ENCODE results near the gene OBSCN.
A peak's percentile ranks its signal among the peaks of the same experiment; 100 is the strongest.

Gene OBSCN

DNA sequence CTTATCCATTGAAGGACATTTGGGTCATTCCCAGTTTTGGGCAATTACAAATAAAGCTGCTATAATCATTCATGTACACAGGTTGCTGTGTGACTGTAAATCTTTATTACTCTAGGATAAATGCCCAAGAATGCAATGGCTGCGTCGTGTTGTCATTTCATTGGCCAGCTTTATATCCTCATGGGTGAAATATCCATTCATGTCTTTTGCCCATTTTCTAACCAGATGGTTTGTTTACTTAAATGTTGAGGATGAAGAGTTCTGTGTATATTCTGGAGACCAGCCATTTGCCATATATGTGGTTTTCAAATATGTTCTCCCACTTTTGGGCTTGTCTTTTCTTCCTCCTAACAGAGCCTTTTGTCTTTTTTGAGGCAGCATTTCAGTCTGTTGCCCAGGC lies 173.5 kb downstream of the OBSCN start:
- DNase-seq (ENCODE audit: low read depth): no peak

DNA sequence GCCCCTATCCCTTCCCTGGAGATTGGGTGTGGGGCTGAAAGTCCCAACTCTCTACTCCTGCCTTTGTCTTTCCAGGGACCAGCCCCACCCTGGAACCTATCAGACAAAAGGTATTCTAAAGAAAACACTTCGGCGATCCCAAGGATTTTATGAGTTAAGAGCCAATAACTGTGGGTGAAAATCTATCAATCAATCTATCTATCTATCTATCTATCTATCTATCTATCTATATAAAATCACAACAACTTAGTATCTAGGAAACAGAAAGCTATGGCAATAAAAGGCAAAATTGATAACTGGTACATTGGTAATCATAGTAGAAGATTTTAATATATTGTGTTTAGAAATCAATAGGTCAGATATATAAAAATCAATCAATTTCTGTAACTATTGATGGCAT lies 175.9 kb downstream of the OBSCN start:
- DNase-seq (ENCODE audit: low read depth): no peak

DNA sequence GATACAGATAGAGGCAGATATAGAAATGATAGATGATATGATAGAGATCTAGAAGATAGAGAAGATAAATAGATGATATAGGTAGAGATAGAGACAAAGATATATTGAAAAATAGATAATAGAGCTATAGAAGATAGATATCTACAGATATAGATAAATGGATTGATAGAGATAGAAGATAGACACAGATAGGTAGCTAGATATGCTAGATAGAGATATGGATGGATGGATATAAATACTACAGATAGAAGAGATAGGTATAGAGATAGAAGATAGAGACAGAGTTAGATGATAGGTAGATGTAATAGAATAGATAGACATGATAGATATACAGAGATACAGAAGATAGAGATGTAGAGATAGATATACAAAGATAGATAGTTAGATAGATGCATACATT lies 177.4 kb downstream of the OBSCN start:
- no peak for DNase-seq (ENCODE audit: low read depth)

DNA sequence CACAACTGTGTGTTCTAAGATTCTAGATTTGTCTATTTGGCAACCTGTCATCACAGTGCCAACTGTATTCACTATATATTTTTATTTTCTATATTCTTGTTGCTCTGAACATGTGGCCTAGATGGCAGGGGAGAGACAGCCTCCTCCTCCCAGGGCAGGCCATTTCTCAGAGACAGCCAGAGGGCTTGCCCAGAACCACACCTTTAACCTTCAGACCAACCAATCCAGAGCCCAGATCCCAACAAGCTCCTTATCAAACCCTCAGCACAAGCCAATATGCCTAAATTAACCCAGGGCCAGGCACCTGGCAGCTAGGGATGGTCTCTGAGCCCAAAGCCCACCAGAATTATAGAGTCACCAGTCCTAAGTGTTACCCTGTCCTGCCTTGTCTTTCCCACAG lies 179.5 kb downstream of the OBSCN start:
- DNase-seq (ENCODE audit: low read depth): no peak

DNA sequence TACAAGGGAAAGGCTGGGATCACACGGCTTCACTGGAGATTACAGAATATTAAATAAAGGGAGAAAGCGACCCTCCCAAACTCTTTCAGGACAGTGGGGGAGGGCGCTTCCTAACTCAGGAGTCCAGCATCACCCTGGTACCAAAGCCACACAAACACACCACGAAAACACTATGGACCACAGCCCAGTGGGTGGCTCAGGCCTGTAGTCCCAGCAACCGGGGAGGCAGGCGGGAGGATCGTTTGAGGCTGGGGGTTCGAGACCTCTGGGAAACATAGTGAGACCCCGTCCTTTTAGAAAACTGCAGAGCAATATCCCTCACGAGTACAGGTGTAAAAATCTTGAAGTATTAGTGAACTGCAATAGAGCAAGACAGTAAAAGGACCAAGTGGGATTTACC lies 182.8 kb downstream of the OBSCN start:
- no peak for DNase-seq (ENCODE audit: low read depth)

DNA sequence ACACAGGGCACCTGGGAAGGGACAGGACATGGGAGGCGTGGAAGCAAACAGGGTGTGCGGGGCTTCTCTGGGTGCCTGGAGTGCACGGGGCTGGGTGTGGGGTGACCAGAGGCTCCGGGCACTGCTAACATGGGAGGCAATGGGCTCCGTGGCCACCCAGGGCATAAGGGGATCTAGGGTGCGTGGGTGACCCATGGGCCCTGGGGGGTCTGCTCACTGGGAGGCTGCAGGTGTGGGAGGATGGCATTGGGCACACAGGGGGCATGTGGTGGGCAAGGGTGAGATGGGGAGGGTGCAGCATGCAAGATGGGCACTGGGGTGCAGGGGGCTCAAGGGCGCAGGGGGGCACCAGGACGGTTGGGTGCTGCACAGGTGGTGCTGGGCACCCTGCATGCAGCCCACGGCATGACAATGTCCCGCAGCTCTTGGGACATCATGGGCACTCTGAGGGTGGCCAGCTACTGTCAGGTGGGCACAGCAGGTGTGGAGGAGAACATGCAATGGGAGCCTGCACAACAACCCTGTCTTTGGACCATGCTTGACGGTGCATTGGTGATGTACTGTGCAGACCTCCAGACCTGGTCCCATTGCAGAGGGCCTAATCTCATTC lies 183.7 kb downstream of the OBSCN start:
- DNase-seq (ENCODE audit: low read depth): no peak

DNA sequence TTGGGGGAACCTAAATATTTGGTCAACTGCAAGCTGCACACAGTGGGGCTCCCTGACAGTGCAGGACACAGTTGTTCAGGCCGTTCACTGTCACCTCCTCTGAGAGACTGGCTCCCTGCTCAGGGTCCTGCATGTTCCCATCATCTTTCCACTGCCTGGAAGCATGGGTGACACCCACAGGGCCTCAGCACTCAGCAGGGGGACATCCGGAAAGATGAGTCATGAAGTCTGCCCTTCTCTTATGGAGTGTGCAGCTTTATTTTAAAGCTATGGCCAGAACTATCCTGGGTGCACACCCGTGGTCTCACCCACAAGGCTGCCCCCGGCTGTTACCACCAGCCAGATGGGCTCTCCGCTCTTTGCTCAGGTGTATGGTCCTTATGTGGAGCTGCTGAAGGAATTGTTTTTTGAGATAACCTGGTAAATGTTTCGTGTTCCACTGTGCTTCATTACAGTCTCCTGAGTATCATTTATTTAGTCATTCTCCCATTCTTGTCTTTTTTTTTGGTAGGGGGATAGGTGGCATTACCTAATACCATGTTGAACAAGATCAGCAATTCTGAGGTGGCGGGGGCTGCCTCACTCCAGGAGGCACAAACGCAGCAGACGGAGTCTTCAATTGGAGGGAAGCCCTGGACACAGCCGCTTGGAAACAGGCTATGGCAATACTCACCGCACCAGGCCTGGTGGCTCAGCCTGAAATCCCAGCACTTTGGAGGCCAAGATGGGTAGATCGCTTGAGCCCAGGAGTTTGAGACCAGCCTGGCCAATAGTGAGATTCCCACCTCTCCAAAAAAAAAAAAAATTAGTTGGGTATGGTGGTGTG lies 184.5 kb downstream of the OBSCN start:
- DNase-seq (ENCODE audit: low read depth): no peak

DNA sequence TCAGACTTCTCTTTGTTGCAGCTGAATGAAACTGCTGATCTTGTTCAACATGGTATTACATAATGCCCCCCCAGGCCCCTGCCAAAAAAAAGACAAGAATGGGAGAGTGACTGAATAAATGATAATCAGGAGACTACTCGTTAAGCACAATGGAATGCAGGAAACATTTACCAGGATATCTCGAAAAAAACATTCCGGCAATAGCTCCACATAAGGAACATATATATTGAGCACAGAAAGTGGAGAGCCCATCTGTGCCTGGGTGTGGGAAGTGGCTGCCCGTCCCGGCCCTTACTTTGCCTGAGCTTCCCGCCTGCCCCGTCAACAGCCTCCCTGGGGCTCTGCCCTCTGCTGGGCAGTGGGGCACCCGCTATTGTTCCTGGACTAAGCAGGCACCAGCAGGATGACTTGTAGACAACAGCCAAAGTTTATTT lies 185.4 kb downstream of the OBSCN start:
- peak; percentile 73 for DNase-seq (ENCODE audit: low read depth)

DNA sequence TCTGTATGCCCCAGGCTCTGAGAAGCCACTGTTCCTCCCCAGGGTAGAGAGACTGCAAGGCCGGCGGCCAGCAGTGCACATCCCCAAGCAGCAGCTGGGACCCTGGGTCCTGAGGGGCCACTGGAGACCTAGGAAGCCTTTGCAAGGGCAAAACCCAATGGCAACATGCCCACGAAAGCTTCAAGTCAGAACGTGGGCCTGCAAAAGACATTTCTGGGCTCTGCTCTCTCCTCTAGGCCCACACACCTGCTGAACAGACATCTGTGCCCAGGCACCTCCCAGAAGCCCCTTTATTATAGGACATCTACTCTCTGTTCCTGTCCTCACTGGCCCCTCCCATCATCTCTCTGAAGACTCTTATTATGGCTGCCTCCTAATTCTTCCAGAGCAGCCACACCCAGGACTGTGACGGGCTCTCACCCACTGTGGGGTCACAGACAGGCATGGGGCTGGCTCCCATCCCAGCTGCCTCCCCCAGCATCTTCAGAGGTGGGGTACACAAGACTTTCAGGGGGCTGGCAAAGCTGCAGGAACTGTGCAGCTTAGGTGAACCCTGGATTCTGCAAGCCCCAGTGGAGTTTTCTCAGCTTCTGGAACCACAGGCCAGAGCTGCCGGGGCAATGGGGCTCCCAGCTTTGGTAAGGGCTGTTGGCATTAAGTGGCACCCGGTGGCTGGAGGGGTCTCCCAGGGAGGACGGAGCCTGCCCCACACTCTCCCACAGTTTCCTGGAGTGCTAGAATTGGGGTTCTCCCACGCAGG lies 186.1 kb downstream of the OBSCN start:
- DNase-seq (ENCODE audit: low read depth): no peak

DNA sequence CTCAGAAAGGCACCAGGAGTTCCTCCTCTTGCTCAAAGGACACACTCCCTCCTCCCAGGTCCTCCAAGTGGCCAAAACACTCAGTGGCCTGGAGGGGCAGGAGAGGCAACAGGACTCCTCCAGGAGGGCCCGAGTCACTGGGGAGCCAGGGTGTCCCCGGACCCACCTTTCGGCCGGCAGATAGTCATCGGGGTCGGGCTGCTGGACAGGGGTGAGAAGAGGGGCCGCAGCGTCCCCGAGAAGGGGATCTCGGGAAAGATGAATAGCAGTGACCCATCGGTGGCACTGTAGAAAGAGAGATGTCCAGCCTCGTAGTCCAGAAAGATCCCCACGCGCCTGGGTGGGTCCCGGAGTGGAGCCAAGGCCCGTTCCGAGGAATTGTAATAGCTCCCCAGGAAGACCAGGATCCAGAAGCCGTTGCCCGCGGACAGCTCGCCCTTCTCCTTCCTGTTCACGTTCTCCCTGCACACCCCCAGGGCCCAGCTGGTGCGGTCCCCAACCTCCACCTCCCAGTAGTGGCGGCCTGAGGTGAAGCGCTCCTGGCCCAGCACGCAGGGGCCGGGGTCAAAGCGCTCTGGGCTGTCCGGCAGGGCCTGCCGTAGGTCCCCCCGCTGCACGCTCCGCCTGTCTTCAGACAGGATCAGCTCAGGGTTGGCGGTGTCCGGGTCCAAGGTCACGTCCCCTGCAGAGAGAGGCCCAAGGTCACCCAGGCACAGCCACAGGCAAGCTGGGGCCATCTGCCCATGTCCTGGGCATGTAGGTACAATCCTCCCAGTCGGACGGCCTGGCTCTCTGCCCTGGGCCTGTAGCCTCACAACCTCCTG lies 186.9 kb downstream of the OBSCN start:
- DNase-seq (ENCODE audit: low read depth): no peak

DNA sequence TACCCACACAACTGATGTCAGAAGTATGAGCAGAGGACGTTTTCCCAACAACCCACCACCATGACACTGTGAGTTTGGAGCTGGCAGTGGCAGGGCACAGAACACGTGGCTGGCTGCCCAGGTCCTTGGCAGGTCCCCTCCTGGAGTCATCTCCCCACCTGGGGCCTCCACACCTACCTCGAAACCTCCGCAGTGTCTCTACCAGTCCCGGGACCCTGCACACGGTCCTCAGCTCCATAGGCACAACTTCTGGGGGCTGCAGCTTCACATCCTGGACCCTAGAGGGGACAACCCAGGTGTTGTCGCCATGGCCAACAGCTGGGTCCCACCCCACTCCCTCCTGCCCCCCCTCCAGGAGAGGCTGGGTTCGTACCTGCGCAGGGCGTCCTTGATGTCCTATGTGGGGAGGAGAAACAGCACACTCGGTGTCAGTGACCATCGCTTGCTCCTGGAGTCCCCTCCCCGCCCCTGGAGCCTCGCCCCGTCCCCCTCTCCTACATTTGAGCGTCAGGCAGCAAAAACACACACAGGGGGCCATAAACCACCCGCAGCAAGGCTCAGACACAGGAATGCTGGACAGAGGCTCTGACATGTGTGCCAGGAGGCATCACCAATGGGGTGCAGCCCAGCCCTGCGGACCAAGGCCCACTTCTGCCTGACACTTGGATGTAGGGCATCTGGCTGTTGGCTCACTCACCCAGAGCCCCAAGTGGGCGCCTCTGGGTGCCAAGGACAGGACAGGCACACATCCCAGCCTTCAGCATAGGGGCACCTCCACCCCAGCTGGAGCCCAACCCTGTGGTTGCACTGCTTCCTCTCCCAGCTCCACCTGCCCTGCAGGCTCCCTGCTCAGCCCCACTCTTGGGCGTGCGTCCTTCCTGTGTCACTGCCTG lies 189.2 kb downstream of the OBSCN start:
- DNase-seq (ENCODE audit: low read depth): no peak

DNA sequence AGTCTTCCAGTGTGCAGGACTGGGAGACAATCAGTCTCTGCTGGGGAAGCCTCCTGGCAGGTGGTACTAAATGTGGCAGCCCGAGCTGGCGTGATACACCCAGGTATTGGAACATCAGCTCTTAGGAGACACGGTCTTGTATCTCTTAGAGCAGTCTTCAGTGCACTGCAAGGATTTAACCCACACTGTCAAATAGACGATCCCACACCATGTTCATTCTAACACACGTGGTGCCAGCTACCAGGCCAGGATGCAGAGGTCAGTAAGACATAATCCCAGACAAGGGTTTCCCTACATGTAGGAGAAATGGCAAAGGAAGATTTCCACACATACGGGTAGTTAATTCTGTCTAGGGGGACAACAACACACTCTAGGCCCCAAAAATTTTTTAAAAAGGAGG lies 190.1 kb downstream of the OBSCN start:
- no peak for DNase-seq (ENCODE audit: low read depth)

DNA sequence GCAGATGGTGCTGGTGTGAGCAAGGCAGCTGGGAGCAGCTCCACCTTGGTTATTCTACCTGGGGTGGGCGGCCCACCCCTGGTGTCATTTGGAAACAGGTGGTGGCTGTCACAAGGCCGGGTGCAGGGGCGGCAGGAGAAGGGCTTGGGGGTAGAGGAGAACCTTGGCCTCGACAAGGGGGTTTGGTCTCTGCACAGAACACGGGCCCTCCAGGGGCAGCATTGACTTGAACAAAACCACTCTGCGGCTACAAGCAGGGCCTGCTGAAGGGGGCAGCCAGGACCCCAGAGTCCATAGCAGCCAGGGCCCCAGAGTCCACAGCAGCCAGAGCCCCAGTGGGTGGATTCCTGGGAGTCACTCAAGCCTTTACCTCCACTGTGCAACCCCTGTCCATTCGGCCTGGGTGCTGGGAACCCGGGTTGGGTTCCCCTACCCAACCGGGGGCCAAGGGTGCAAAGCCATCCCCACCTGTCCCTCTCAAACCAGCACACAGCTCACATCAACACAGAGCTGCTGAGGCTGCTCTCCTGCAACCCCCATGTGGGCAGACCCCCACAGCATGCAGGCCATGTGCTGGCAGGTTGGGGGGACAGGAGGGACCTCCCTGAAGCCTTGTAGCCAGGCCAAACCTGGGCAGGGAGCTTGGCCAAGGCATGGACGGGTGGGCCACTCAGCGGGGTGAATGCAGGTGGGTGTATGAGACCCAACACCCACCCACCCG lies 191.1 kb downstream of the OBSCN start:
- no peak for DNase-seq (ENCODE audit: low read depth)

DNA sequence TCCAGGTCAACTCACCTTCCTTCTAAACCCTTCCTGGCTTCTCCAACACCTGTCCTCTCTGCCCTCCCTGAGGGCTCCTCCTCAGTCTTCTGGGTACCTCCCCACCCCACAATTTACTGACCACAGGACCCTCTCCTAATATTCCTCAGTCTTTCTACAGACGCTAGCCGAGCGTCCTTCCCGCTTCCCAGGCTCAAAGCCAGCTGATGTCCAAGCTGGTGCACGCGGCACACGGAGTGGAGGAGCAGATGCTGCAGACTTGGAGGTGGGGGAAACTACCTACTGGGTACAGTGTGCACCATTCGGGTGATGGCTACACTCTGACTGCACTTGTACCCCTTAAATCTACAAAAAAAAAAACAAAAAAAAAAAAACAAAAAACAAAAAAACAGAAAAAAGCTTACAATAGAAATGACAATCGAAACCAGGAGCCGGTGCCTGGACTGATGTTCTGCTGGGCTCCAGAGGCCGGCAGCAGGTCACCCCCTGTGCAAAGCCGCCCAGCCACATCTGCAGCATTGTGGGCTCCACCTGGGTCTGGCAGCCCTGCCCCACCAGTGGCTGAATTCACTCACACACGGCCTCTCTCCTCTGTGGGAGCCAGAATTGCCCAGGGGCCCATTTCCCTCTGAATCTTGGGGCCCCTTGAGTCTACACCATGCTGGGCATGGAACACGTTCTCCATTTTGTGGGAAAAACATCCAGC lies 191.8 kb downstream of the OBSCN start:
- DNase-seq (ENCODE audit: low read depth): no peak

DNA sequence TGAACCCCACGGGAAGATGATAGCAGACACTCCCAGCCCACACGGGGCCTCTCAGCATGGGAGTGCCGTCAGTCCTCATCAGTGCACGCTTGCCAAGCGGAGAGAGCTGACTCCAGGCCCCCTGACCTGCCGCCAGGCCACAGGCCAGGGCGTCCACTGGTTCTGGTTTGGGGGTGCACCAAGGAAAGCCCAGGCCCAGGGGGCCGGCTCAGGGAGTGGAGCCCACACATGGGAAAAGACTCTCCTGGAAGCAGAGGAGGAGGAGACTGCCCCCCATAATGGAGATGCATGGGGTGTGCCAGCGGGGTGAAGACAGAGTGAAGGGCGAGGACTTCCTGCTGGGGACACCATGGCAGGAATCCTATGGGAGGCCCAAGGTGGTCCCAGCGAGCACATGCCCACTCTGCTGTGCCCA lies 192.4 kb downstream of the OBSCN start:
- DNase-seq (ENCODE audit: low read depth): no peak

DNA sequence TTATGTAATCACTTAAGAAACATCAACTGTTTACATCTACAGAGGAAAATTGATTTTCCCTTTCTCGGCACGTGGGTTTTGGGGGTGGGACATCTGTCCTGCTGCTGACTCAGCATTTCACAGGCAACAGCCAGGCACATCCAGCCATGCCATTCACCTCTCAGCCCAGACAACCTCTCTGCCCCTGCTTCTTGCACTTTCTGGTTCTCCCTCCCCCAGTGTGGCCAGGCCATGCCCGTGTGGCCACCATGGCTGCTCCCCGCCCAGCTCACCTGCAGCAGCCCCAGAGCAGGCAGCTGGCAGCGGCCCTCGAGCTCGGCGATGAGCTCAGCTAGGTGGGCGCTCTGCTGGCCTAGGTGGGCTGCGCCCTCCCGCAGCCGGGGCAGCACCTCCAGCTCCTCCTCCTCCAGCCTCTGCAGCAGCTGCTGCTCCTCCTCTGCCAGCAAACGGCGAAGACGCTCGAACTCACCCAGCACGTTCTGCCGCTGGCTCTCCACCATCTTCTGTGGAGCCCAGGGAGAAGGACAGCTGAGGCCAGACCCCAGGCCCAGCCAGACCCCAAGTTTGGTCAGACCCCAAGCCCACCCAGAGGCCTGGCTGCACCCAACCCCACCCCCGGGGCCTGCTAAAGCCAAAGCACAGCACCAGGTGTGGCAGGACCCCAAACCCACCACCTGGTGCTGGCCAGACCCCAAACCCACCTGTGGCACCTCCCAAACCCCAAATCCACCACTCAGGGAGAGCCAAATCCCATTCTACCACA lies 193.0 kb downstream of the OBSCN start:
- DNase-seq (ENCODE audit: low read depth): no peak

DNA sequence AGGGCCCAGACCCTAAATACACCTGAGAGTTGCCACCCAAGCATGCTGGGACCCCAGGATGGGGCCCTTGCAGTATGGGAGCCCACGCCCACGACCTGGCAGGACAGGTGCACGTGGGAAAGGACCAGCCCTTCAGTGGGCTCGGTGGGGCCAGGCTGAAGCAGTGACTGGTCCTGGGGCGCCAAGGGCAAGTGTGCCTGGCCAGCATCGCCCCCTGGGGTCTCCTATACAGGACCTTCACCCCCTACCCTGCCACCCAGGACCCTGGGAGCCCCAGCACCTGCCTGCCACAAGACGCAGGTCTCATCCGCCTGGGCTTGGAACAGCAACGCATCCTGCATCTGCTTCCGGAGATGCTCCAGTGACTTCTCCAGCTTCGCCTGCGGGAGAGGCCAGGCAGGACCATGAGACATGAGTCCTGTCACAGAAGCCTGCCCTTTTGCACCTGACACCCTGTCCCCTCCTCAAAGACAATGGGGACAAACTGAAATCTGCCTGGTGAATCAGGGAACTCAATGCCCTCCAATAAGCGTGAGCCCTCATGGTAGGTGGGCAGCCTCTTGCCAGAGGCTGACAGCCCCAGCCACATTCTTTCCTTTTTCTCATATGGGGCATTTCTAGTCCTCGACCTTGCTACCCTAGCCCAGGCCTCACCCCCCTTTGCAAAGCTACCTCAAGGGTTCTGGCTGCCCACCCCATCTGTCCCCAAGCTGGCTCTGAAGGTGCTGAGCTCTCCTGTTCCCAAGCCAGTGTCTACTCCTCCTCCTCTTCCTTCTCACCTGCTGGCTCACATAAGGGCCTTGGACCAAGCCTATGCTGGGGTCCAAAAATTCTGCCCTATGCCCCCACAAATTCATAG lies 194.2 kb downstream of the OBSCN start:
- no peak for DNase-seq (ENCODE audit: low read depth)

DNA sequence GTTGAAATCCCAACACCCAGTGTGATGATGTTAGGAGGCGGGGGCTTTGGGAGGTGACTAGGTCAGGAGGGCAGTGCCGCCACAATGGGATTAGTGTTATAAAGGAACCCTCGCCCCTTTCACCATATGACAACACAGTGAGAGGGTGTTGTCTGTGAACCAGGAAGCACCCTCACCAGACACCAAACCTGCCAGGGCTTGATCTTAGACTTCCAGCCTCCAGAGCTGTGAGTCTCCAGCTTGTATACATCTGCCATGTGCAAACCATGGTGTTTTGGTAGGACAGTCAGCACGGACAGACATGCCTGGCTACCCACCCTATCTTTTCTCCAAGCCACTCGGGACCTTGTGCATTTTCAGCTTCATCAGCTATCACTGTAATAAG lies 194.8 kb downstream of the OBSCN start:
- no peak for DNase-seq (ENCODE audit: low read depth)

Measured in HS-5 (cell line).